AG08396 (cell line): Measurements from ENCODE around the gene DAPK2.

Experiments used
- DNase-seq: peaks from one replicate; pipeline ENCODE4 v3.0.0; 2012; ENCODE audit warnings: low spot score, mixed read lengths

Gene DAPK2

GRCh38 chr15:63864186-63864585 is 182.1 kb downstream of the DAPK2 start:
- DNase-seq: no peak

GRCh38 chr15:63861946-63862517 is 184.3 kb downstream of the DAPK2 start:
- DNase-seq: no peak

- DNase-seq: no peak
These were observed 185.7 kb downstream of the DAPK2 start for GRCh38 chr15:63860555-63860954.

- DNase-seq: no peak
These were observed 186.1 kb downstream of the DAPK2 start for GRCh38 chr15:63860155-63860554.

GRCh38 chr15:63858881-63859280 is 187.4 kb downstream of the DAPK2 start:
- no peak for DNase-seq

- no peak for DNase-seq
These were observed 187.8 kb downstream of the DAPK2 start for GRCh38 chr15:63858448-63858847.

- no peak for DNase-seq
These were observed 188.8 kb downstream of the DAPK2 start for GRCh38 chr15:63857461-63857856.
